Measurements from ENCODE around the gene ABR. TPM values are rescaled to one million over a fixed set of nuclear protein-coding genes. Genes with fewer than 3 reads are reported as not detected.

The ABR gene
- total RNA-seq, 1 donor from 2014 or later = 70.9 TPM

DNA sequence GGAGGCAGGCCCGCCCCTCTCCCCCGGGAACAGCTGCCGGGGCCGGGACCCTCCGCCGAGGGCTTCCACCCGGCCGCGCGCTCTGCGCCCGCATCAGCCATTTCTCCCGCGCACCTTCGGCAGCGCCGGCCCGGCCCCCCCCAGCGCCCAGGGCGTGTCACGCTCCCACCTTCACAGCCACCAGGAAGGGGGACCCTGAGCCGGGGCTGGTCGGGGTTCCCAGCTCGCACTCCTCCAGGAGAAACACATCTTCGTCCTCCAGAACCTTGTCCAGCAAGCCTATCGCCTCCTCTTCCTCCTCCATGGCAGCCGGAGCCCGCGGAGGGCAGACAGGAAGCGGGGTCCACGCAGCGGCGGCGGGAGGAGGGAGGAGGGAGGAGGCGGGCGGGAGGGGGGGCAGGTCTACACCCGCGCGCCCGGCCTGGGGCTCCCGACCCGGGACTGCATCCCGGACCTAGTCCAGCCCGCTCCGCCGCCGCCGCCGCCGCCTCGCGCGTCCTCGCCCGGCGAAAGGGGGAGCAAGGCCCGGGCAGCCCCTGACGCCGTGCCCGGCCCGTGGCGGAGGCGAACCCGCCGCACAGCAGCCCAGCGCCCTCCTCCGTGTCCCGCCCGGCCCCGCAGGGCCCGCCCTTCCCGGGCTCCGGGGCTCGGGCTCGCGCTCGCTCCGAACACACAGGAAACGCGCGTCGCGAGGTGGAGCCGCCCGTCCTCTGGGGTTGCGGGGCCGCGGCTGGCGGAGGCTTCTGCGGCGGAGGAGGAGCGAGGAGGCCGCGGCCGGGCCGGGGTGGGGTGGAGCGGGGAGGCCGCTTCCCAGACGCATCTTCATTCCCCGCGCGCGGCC lies 70.8 kb downstream of the ABR start:
- no peak for TF ChIP-seq EZH2 (IDR thresholded peaks at IDR 0.05; ENCODE audit: insufficient read depth, low read length)
- TF ChIP-seq, protein P1, sequence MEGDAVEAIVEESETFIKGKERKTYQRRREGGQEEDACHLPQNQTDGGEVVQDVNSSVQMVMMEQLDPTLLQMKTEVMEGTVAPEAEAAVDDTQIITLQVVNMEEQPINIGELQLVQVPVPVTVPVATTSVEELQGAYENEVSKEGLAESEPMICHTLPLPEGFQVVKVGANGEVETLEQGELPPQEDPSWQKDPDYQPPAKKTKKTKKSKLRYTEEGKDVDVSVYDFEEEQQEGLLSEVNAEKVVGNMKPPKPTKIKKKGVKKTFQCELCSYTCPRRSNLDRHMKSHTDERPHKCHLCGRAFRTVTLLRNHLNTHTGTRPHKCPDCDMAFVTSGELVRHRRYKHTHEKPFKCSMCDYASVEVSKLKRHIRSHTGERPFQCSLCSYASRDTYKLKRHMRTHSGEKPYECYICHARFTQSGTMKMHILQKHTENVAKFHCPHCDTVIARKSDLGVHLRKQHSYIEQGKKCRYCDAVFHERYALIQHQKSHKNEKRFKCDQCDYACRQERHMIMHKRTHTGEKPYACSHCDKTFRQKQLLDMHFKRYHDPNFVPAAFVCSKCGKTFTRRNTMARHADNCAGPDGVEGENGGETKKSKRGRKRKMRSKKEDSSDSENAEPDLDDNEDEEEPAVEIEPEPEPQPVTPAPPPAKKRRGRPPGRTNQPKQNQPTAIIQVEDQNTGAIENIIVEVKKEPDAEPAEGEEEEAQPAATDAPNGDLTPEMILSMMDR (IDR thresholded peaks at IDR 0.05; ENCODE audit: insufficient read depth, low read depth, low read length) = no peak
- peak; percentile 29 for DNase-seq (ENCODE audit: low read depth)
- peak overlapping the region; percentile 68 for H3K9ac ChIP-seq (ENCODE audit: low read length)
- Mint-ChIP-seq H3K4me3 (ENCODE audit: unreplicated experiment) (peak overlapping the region; percentile 80), H3K9me3 (ENCODE audit: unreplicated experiment) (no peaks in the 10 kb centered on the region), H3K27ac (ENCODE audit: unreplicated experiment) (no peak overlapping the region), H3K36me3 (ENCODE audit: low read depth, unreplicated experiment) (no peaks in the 10 kb centered on the region), H3K27me3 (ENCODE audit: low read depth, unreplicated experiment) (no peaks in the 10 kb centered on the region), H3K4me1 (ENCODE audit: low read depth, unreplicated experiment) (peaks cover 20% of the 10 kb centered on the region)
- H3K36me3 ChIP-seq (ENCODE audit: insufficient read depth, low read length) = no peaks in the 10 kb centered on the region
- no peaks in the 10 kb centered on the region for H3K27me3 ChIP-seq (ENCODE audit: insufficient read depth, low read length)
- H3K4me2 ChIP-seq (ENCODE audit: low read length) = peak overlapping the region; percentile 90
- peaks cover 37% of the 10 kb centered on the region for H4K20me1 ChIP-seq (ENCODE audit: insufficient read depth, low read length)
- H3K79me2 ChIP-seq (ENCODE audit: insufficient read depth, low read length) = peaks cover 58% of the 10 kb centered on the region
- H3K4me1 ChIP-seq (ENCODE audit: insufficient read depth, low read length) = peaks cover 37% of the 10 kb centered on the region
- no peak for FAIRE-seq
- H3K27ac ChIP-seq (ENCODE audit: low read depth, low read length) = peak overlapping the region; percentile 58
- H2AFZ ChIP-seq (ENCODE audit: low read depth, low read length) = peak overlapping the region; percentile 91
- H3K4me3 ChIP-seq (ENCODE audit: insufficient read depth, low read depth, low read length) = peak overlapping the region; percentile 66
- H3K9me3 ChIP-seq (ENCODE audit: insufficient read depth, low read depth, low read length) = no peaks in the 10 kb centered on the region

- Histone ChIP-seq H3K27me3 (ENCODE audit: insufficient read depth, low read length) (no peaks in the 10 kb centered on the region), H3K79me2 (ENCODE audit: insufficient read depth, low read length) (peaks cover 64% of the 10 kb centered on the region), H4K20me1 (ENCODE audit: insufficient read depth, low read length) (peaks cover 43% of the 10 kb centered on the region), H3K9ac (ENCODE audit: low read length) (peak overlapping the region; percentile 68), H3K9me3 (ENCODE audit: insufficient read depth, low read depth, low read length) (no peaks in the 10 kb centered on the region), H2AFZ (ENCODE audit: low read depth, low read length) (peak overlapping the region; percentile 91), H3K4me2 (ENCODE audit: low read length) (peak overlapping the region; percentile 90), H3K4me3 (ENCODE audit: insufficient read depth, low read depth, low read length) (peak overlapping the region; percentile 66), H3K36me3 (ENCODE audit: insufficient read depth, low read length) (no peaks in the 10 kb centered on the region), H3K4me1 (ENCODE audit: insufficient read depth, low read length) (peaks cover 37% of the 10 kb centered on the region), H3K27ac (ENCODE audit: low read depth, low read length) (peak overlapping the region; percentile 53)
- H3K27ac Mint-ChIP-seq (ENCODE audit: unreplicated experiment) = no peak overlapping the region
- FAIRE-seq (no peak), DNase-seq (ENCODE audit: low read depth) (no peak)
- H3K4me1 Mint-ChIP-seq (ENCODE audit: low read depth, unreplicated experiment) = peaks cover 20% of the 10 kb centered on the region
- no peaks in the 10 kb centered on the region for H3K9me3 Mint-ChIP-seq (ENCODE audit: unreplicated experiment)
- peak overlapping the region; percentile 81 for H3K4me3 Mint-ChIP-seq (ENCODE audit: unreplicated experiment)
- TF ChIP-seq EZH2 (IDR thresholded peaks at IDR 0.05; ENCODE audit: insufficient read depth, low read length) = no peak
- TF ChIP-seq, protein P1 (IDR thresholded peaks at IDR 0.05; ENCODE audit: insufficient read depth, low read depth, low read length) = no peak
- no peaks in the 10 kb centered on the region for H3K27me3 Mint-ChIP-seq (ENCODE audit: low read depth, unreplicated experiment)
- H3K36me3 Mint-ChIP-seq (ENCODE audit: low read depth, unreplicated experiment) = peaks cover 5% of the 10 kb centered on the region
Observed at GRCh38 chr17:1108478-1108764, 71.4 kb downstream of the ABR start.

Data from astrocyte (in vitro differentiated cells and primary cell).